Calu3 (cell line): ENCODE measurements around the gene JADE1. TPM values are rescaled to one million over a fixed set of nuclear protein-coding genes. Genes with fewer than 3 reads are reported as not detected.

Source experiments
- BruUV-seq: library from RNA; stranded (reverse); fragments of 400-500 nt; replicated peaks from 2 replicates; lab custom pipeline; 2021; lab: Mats Ljungman, UMichigan
- CTCF ChIA-PET: fragments of 300-600 bp; sonication (Branson Sonifier 250); formaldehyde crosslinking; loops from one replicate; lab custom pipeline; 2022; ENCODE audit warnings: antibody characterized with exemption; lab: Charles Lee
- DNase-seq: peaks from one replicate; pipeline ENCODE4 v3.0.0; 2022
- H3K27ac Mint-ChIP-seq: one replicate; pipeline ENCODE4 v1.8.0; 2022; ENCODE audit warnings: mixed read lengths; ENCODE audit not compliant: unreplicated experiment
- H3K27me3 Mint-ChIP-seq: one replicate; pipeline ENCODE4 v1.8.0; 2022; ENCODE audit warnings: mixed read lengths; ENCODE audit not compliant: unreplicated experiment
- H3K36me3 Mint-ChIP-seq: one replicate; pipeline ENCODE4 v1.8.0; 2022; ENCODE audit warnings: mild to moderate bottlenecking, moderate library complexity, mixed read lengths; ENCODE audit not compliant: insufficient read depth, unreplicated experiment
- H3K4me1 Mint-ChIP-seq: one replicate; pipeline ENCODE4 v1.8.0; 2022; ENCODE audit warnings: mild to moderate bottlenecking, low read depth, mixed read lengths; ENCODE audit not compliant: unreplicated experiment
- H3K4me3 Mint-ChIP-seq: one replicate; pipeline ENCODE4 v1.8.0; 2022; ENCODE audit warnings: mild to moderate bottlenecking, low read depth, moderate library complexity, mixed read lengths; ENCODE audit not compliant: unreplicated experiment
- H3K9me3 Mint-ChIP-seq: one replicate; pipeline ENCODE4 v1.8.0; 2022; ENCODE audit warnings: low read depth, mixed read lengths; ENCODE audit not compliant: unreplicated experiment
- intact Hi-C: fragments of 100-400 bp; cut with micrococcal nuclease; formaldehyde crosslinking; loops from one replicate; pipeline ENCODE4 v1.10.0; 2022; ENCODE audit not compliant: unreplicated experiment
- total RNA-seq: library from RNA; stranded (reverse); gene quantifications from 2 replicates; pipeline ENCODE4 v1.2.3, GENCODE V29; 2022
- TF ChIP-seq, protein P1 (sequence below): fragments of 200-600 bp; IDR thresholded peaks from one replicate; pipeline ENCODE4 v1.8.0; 2022; ENCODE audit warnings: antibody characterized with exemption; ENCODE audit not compliant: unreplicated experiment

The JADE1 gene
- total RNA-seq, 1 experiment from 2014 or later = 33.9 TPM

DNA sequence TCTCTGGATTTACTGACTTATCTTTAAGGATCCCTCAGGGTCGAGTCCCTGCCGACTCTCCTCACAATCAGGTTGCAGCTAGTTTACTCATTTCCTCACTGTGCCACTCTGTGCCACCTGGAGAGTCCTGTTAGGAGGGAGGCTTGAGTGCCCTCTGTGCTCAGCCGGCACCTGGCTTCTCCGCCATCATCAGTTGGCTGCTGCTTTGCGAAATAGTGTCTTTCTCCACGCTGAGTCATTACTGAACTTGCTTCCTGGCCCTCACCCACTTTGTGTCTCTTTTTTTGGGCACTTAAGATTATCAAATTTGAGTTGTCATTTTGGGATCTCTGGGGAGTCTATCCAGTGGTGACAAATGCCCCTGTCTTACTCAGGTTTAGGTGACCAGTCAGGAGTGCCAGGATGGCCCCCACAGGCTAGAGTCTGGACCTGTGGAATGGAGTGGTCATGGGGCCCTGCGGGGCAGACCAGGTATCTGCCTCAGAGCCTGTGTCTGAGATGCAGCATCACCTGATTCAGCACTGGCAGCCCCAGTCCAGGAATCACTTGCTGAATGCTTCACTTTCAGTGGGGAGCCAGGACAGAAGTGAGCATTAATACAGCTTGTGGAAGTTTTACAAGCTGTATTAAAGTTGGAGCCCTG is 37.7 kb downstream of the JADE1 start:
- peaks cover 11% of the 10 kb centered on the region for H3K4me1 Mint-ChIP-seq
- intact Hi-C loops = no loop called here
- TF ChIP-seq, protein P1, sequence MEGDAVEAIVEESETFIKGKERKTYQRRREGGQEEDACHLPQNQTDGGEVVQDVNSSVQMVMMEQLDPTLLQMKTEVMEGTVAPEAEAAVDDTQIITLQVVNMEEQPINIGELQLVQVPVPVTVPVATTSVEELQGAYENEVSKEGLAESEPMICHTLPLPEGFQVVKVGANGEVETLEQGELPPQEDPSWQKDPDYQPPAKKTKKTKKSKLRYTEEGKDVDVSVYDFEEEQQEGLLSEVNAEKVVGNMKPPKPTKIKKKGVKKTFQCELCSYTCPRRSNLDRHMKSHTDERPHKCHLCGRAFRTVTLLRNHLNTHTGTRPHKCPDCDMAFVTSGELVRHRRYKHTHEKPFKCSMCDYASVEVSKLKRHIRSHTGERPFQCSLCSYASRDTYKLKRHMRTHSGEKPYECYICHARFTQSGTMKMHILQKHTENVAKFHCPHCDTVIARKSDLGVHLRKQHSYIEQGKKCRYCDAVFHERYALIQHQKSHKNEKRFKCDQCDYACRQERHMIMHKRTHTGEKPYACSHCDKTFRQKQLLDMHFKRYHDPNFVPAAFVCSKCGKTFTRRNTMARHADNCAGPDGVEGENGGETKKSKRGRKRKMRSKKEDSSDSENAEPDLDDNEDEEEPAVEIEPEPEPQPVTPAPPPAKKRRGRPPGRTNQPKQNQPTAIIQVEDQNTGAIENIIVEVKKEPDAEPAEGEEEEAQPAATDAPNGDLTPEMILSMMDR = no peak
- no peak overlapping the region for H3K4me3 Mint-ChIP-seq
- no peaks in the 10 kb centered on the region for H3K27me3 Mint-ChIP-seq
- H3K36me3 Mint-ChIP-seq = peaks cover 32% of the 10 kb centered on the region
- CTCF ChIA-PET = no interaction called here
- no peak overlapping the region for H3K27ac Mint-ChIP-seq
- H3K9me3 Mint-ChIP-seq = no peaks in the 10 kb centered on the region
- DNase-seq = no peak
- no TSS peak for BruUV-seq

DNA sequence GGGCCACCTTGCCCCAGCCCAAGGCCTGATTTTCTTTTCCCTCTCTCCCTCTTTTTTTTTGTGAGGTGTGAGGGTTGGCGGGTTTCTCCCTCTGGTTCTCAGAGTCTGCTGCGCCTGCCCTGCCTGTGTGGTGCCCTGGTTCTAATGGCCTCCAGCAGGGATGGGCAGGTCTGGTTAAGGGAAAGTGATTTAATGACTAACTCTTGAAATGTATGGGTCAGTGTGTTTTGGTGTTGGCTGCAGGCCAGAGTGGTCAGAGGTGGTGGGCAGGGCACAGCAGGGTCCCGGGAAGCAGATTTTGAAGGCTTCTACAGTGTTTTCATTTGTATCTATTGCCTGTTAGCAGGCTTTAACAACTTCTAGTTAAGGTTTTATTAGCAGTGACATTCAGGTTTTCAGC is 39.0 kb downstream of the JADE1 start:
- no peak for DNase-seq
- H3K27me3 Mint-ChIP-seq = no peaks in the 10 kb centered on the region
- H3K27ac Mint-ChIP-seq = peak overlapping the region; percentile 54
- H3K36me3 Mint-ChIP-seq = peaks cover 33% of the 10 kb centered on the region
- TF ChIP-seq, protein P1 = no peak
- H3K4me3 Mint-ChIP-seq = no peak overlapping the region
- H3K4me1 Mint-ChIP-seq = peaks cover 11% of the 10 kb centered on the region
- intact Hi-C loops = no loop called here
- no peaks in the 10 kb centered on the region for H3K9me3 Mint-ChIP-seq
- no TSS peak for BruUV-seq
- CTCF ChIA-PET = no interaction called here

DNA sequence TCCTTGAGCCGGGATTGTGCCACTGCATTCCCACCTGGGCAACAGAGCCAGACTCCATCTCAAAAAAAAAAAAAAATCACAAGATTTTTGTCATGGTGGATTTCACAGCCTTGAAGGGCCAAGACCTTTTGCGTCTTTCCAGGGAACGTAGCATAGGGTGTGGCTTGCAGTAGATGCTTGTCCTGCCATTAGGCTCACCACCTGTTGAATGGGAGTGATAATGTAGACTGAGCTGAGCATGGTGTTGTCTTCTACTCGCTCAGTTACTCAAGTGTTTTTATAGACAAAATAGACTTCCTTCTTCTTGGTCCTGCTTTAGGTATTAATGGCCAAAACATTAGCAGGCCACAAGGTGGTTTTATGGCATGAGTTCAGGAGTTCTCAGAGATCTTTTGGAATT is 40.8 kb downstream of the JADE1 start:
- TF ChIP-seq, protein P1 = no peak
- Mint-ChIP-seq H3K4me1 (peaks cover 11% of the 10 kb centered on the region), H3K27ac (no peak overlapping the region), H3K4me3 (no peak overlapping the region), H3K27me3 (no peaks in the 10 kb centered on the region), H3K9me3 (no peaks in the 10 kb centered on the region), H3K36me3 (peaks cover 43% of the 10 kb centered on the region)
- CTCF ChIA-PET = no interaction called here
- intact Hi-C loops = no loop called here
- DNase-seq = no peak
- BruUV-seq = no TSS peak

DNA sequence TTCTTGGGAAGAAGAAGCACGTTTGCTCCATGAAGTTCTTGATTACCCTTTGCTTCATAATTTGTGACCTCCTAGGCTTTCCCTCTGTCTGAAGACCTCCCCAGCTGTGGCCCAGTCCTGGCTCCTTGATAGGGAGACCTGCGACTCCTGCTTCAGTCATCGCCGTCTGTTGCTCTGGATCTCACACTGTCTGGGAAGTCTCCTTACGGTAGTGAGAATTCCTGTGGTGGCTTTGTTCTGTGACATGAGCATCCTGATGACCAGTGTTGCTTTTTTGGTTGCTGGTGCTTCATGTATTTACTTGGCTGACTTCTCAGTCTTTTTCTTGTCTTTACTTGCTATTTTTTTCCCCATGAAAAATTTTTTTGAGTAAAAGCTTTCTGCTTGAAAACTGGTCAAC is 44.2 kb downstream of the JADE1 start:
- Mint-ChIP-seq H3K9me3 (no peaks in the 10 kb centered on the region), H3K4me3 (no peak overlapping the region), H3K4me1 (no peaks in the 10 kb centered on the region), H3K27me3 (no peaks in the 10 kb centered on the region), H3K36me3 (peaks cover 45% of the 10 kb centered on the region), H3K27ac (no peak overlapping the region)
- intact Hi-C loops = no loop called here
- BruUV-seq = no TSS peak
- DNase-seq = no peak
- TF ChIP-seq, protein P1 = no peak
- CTCF ChIA-PET = no interaction called here
